ENCODE data around the gene AMOTL1. TPM values are rescaled to one million over a fixed set of nuclear protein-coding genes. Genes with fewer than 3 reads are reported as not detected.

The AMOTL1 gene
- total and polyA plus RNA-seq, 2 of the 8 experiments (the other 6 are each of a cell fraction or from before 2014, with no cell fraction given): 9.0 to 27.6 TPM

- no peak for TF ChIP-seq CEBPB (IDR thresholded peaks at IDR 0.05; ENCODE audit: low read depth, low read length)
- TF ChIP-seq E2F6 (IDR thresholded peaks at IDR 0.05): no peak
- no peak for TF ChIP-seq MAFK (IDR thresholded peaks at IDR 0.05; ENCODE audit: low read depth, low read length)
- no peak for TF ChIP-seq RAD21 (IDR thresholded peaks at IDR 0.05 in 1 of 2, conservative IDR thresholded peaks at IDR 0.05 in 1 of 2; ENCODE audit: low read depth in 2 of 2, low read length in 2 of 2)
- TF ChIP-seq CBX5 (IDR thresholded peaks at IDR 0.05; ENCODE audit: low read depth, low read length): no peak
Observed at GRCh38 chr11:94806014-94806413, 37.9 kb downstream of the AMOTL1 start (continued).
